Ishikawa (cell line): Measurements from ENCODE around the gene MVD.

Experiments
- CEBPB ChIP-seq: IDR thresholded peaks from 2 replicates; pipeline ENCODE4 v1.6.1; 2012
- EGR1 ChIP-seq: IDR thresholded peaks from 2 replicates; pipeline ENCODE4 v1.6.1; 2012
- EP300 ChIP-seq: IDR thresholded peaks from 2 replicates; pipeline ENCODE4 v1.6.1; 2012; ENCODE audit warnings: borderline replicate concordance
- RAD21 ChIP-seq: IDR thresholded peaks from 2 replicates; pipeline ENCODE4 v1.6.1; 2012; ENCODE audit warnings: low read depth
- TAF1 ChIP-seq: IDR thresholded peaks from 2 replicates; pipeline ENCODE4 v1.6.1; 2012; ENCODE audit warnings: low read depth, mild to moderate bottlenecking
- TCF12 ChIP-seq: IDR thresholded peaks from 2 replicates; pipeline ENCODE4 v1.6.1; 2012; ENCODE audit warnings: low read depth
- TEAD4 ChIP-seq: IDR thresholded peaks from 2 replicates; pipeline ENCODE4 v1.6.1; 2012
- YY1 ChIP-seq: IDR thresholded peaks from 2 replicates; pipeline ENCODE4 v1.6.1; 2012; ENCODE audit warnings: low read depth
- ZBTB7A ChIP-seq: IDR thresholded peaks from 2 replicates; pipeline ENCODE4 v1.6.1; 2012; ENCODE audit warnings: low read depth
- TF ChIP-seq, protein P1 (sequence below): IDR thresholded peaks from 2 replicates; pipeline ENCODE4 v1.6.1; 2012
- TF ChIP-seq, protein P2 (sequence below): IDR thresholded peaks from 2 replicates; pipeline ENCODE4 v1.6.1; 2012; ENCODE audit warnings: low read depth, mild to moderate bottlenecking

DNA sequence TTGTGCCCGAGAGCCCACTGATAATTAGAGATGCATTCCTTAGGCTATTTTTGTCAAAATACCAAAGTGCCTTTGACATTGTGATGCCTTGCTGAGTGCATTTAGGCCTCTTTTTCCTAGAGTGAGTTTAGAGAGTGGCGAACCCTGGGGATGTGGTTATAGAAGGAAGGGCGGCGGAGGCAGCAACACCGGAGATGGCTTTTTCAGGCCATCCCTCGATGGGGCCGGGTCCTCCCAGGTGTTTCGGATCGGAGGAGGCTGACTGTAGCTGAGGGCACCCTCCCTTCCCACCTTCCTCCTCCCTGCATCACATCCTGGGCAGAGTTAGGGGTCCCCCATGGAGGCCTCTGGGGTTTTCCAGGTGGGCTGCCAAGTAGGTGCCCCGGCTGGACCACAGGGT is 30.0 kb upstream of the MVD start:
- no peak for TF ChIP-seq YY1
- no peak for TF ChIP-seq RAD21
- TF ChIP-seq, protein P1, sequence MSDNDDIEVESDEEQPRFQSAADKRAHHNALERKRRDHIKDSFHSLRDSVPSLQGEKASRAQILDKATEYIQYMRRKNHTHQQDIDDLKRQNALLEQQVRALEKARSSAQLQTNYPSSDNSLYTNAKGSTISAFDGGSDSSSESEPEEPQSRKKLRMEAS = no peak
- TF ChIP-seq TAF1 = no peak
- TF ChIP-seq EGR1 = no peak
- no peak for TF ChIP-seq CEBPB
- TF ChIP-seq, protein P2, sequence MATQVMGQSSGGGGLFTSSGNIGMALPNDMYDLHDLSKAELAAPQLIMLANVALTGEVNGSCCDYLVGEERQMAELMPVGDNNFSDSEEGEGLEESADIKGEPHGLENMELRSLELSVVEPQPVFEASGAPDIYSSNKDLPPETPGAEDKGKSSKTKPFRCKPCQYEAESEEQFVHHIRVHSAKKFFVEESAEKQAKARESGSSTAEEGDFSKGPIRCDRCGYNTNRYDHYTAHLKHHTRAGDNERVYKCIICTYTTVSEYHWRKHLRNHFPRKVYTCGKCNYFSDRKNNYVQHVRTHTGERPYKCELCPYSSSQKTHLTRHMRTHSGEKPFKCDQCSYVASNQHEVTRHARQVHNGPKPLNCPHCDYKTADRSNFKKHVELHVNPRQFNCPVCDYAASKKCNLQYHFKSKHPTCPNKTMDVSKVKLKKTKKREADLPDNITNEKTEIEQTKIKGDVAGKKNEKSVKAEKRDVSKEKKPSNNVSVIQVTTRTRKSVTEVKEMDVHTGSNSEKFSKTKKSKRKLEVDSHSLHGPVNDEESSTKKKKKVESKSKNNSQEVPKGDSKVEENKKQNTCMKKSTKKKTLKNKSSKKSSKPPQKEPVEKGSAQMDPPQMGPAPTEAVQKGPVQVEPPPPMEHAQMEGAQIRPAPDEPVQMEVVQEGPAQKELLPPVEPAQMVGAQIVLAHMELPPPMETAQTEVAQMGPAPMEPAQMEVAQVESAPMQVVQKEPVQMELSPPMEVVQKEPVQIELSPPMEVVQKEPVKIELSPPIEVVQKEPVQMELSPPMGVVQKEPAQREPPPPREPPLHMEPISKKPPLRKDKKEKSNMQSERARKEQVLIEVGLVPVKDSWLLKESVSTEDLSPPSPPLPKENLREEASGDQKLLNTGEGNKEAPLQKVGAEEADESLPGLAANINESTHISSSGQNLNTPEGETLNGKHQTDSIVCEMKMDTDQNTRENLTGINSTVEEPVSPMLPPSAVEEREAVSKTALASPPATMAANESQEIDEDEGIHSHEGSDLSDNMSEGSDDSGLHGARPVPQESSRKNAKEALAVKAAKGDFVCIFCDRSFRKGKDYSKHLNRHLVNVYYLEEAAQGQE = no peak
- no peak for TF ChIP-seq ZBTB7A
- no peak for TF ChIP-seq EP300
- TF ChIP-seq TCF12 = no peak
- TF ChIP-seq TEAD4 = no peak
